HG03457 (cell line): ENCODE data around the gene VPS41.
"Not testable (repeated sequence)": the region's sequence is repeated elsewhere in the genome, so short reads cannot be mapped to it uniquely, and the experiment has no call there.

ENCODE experiments used
- ATAC-seq: cut with Tn5 transposase; IDR thresholded peaks from one replicate; pipeline ENCODE4 v1.9.1; 2021; ENCODE audit warnings: moderate number of reproducible peaks; ENCODE audit not compliant: unreplicated experiment

Gene VPS41

DNA sequence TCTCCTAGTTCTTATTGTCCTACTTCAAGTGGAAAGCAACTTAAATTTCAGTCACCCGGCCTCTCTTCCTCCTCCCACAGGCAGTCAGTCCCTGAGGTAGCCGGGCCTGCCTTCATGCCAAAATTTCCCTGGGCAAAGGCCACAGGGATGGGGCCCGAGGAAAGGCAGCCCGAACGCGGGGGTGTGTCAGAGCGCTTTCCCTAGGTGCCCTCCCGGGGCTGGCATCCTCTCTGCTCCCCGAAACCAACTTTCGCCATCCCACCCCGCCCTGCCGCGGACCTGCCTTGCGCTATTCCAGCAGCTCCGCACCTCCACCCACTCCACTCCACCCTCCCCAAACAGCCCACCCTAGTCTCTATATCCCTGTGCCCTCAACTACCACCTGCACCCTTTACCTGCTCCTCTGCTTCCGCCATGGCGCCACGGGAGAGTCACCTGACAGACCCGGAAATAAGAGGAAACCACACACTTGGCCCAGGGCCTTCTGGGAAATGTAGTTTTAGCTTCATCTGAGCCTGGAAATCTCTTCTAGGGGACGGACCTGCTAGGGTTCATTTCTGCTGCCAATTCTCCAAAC is at the start of gene VPS41:
Gene VPS41, minus strand, starts transcription at position 433 of the 577 bp plus-strand sequence. Its CDS starts 17 bp downstream, at position 416.
- peak; percentile 91 for ATAC-seq

DNA sequence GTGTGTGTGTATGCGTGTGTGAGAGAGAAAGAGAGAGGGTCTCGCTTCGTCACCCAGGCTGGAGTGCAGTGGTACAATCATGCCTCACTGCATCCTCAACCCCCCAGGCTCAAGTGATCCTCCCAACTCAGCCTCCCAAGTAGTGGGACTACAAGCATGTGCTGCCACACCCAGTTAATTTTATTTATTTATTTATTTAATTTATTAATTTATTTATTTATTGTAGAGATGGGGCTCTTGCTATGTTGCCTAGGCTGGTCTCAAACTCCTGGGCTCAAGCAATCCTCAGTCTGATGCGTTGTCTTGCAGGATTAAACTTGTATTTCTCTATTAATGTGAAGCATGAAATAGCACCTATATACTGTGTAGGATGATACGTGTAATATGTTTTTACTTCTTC is 46.9 kb upstream of the VPS41 start:
- ATAC-seq: no peak

DNA sequence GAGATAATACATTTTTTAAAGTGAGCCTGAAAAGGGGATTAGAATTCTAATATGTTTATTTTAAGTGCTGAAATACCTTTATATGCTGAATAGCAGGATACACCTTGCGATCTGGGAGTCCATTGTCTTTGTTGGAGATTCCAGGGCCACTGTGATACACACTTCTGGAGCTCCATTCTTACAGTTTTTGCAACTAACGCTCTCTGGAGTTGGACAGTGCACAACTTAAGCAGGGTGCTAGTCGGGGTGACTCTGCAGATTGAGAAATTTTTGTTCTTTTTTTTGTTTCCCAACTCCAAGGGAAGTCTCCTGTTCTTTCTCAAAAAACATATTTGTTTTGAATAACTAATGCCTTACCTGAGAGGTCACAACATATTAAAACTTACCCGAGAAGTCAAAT is 45.0 kb upstream of the VPS41 start:
- no peak for ATAC-seq

DNA sequence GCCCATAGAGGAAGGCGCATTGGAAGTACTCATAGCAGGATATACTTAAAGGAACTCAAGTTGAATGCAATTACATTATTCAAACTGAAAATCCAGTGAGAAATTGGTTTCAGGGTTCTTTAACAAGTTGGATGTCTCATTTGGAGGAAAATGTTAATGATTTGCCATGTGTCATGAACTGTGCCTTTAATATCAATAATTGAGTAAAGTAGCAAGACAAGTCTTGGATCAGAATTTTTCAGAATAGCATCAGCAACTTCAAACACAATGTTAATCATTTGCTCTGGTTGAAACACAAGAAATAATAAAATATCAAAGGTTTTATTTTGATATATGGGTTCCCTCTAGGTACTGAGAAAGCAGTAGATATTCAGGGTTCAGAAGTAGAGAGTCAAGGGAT is 44.2 kb upstream of the VPS41 start:
- ATAC-seq: no peak

DNA sequence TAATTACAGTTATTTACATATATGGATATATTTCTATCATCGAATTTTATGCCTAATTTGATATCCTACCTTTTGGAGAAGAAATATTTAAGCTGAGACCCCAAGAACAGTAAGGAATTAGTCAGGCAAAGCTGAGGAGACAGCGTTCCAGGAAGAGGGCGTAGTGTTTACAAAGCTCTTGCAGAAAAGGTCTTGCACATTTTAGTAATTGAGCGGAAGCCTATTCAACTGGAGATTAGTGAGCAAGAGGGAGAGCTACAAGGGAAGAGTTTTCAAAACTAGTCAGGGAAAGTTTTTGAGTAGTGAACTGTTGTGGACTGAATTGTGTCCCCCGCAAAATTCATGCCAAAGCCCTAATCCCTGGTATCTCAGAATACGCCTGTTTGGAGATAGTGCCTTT is 42.2 kb upstream of the VPS41 start:
- no peak for ATAC-seq

DNA sequence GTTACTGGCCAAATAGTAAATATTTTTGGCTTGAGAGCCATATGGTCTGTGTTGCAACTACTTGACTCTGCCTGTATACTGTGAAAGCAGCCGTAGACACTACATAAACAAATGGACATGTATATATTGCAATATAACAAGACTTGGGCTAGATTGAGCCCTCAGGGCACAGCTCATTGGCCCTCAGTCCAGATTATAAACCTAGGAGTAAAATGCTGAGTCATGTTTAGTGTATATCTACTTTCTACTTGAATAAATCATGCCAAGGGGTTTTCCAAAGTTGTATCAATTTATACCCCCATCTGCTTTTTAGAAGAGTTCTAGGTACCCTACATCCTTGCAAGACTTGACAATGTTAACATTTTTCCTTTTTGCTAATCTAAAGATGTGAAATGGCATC is 41.3 kb upstream of the VPS41 start:
- no peak for ATAC-seq

DNA sequence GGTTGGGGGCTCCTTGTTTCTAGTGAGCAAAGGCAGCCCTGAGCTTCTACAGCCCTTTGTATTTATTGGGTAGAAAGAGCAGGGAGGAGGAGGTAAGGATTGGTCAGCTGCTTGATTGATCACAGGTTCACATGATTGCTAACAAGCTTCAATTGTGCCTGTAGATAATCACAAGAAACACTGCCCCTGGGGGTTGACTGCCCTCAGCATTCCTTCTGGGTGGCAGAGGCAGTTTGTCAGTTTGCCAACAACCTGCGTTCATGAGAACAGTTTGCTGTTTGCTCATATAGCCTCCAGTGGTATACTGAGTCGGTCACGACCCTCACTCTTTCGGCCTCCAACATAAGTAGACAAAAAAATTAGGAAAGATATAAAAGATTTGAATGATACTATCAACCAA is 38.5 kb upstream of the VPS41 start:
- not testable (repeated sequence) for ATAC-seq

DNA sequence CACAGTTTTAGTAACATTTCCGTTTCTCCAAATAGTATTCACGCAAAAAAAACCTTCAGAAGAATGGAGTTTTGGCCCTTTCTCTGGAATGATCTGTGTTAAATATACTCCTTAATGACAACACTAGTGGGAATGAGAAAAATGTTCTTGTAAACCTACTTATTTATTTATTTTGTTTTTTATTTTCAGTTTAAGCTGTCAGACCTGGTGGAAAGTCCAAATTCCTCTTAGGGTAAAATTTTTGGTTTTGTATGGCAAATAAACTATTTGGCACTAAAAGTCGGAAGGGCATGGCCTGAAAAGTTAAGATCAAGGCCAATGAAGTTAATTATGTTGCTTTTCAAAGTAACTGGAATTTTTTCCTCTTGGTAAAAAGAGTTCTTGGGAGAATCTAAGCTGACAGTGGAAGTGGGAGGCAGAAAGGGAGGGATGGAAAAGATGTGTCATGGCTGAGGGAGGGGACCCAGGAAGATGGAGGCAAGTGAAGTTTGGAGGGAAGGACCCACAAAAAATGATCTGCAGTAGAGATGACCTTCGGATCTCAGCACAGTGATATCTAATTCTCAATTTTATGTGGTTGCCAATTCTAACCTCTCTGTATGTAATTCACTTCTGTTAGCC is 33.5 kb upstream of the VPS41 start:
- ATAC-seq: no peak

DNA sequence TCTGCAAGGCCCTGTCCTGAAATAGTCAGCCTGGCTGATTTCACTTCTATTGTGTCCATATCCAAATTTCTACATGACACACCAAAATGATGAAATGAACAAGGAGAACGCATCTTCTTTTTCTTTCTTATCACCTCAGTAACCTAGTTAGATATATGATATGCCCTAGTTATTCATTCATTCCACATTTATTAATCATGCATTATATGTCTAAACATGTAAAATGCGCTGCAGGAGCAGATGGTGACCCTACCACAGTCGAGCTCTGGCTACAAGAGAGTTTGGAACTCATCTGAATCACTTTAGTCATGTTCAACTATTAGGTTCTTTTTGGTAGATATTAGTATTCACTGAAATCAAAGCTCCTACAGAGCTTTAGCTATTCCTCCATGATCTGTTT is 31.8 kb upstream of the VPS41 start:
- ATAC-seq: no peak

DNA sequence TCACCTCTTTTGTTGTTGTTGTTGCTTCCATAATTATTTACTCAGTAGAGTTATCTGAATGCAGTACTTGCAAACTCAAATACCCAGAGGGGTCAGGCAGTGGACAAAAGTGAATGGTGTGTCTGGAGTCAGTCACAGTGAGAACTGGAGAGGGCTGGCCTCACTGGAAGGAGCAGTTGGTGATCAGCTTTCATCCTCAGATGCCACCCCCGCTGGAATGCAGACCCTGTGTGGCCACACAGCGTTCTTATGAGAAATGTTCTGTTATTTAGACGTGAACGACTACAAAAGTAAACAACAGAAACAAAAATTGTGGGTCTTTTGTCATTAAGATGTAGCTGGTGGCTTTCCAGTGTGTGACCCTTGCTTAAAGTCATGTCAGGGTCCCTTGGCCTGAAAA is 29.6 kb upstream of the VPS41 start:
- ATAC-seq: no peak

DNA sequence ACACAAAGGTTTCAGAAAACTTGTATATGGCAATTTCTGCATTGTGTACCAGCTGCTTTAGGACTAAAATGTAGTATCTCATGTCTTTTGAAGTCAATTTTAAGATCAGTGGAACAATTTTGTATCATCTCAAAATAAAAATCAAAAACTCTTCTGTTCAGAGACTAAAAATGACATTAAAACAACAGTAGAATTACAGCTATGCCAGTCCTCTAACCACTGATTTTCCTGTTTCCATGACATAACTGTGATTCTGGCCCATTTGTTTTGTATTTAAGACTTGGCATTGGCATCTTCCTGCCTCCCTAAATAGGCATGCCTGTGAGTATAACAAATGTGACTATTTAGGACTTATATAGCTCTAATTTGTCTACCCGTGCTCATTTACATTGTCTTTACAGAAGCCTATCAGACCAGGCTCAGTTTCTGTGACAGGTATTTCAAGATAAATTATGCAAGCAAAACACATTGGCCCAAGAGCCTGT is 29.1 kb upstream of the VPS41 start:
- ATAC-seq: no peak

DNA sequence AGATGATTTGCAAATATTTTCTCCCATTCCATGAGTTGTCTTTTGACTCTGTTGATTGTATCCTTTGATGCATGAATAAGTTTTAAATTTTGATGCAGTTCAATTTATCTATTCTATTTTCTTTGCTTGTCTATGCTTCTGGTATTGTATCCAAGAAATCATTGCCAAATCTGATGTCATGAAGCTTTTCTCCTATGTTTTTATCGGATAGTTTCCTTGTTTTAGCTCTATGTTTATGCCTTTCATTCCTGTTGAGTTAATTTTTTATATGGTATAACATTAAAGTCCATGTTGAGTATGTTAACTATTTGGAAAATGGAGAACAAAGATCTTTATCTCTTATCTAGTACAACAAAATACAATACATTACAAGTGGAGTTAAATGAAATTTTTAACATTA is 27.6 kb upstream of the VPS41 start:
- no peak for ATAC-seq

DNA sequence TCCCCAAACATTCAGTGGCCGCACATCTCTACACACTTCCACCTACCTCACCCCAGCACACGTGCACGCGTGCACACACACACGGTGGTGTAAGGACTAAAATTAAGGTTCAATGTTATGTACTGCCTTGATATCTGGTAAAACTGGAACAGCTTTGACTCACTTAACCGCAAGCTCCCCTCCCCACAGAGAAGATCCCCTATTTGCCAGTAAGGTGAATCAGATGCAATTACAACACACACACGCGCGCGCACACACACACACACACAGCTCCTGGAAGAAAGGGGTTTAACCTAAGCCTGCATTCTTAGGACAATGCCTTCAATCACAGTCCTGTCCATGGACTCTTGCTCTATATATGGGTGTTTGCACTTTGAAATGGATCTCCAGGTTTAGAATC is 25.5 kb upstream of the VPS41 start:
- no peak for ATAC-seq

DNA sequence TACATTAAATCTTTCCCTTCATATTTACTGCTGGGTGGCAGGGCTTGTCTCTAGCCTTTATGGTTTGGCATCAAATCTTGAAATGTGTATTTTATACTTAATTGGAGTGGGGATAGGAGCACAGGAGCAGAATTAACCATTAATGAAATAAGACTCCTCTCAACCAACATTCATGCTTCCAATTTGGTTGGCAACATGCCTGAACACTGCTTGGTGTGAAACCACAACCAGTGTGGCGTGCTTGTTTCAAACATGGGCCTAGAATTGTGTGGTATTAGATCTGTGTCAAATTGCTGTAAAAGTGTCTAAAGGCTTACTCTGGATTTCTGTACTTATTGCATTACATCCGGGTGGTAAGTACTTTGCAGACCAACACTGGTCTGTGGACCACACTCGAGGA is 25.1 kb upstream of the VPS41 start:
- no peak for ATAC-seq

DNA sequence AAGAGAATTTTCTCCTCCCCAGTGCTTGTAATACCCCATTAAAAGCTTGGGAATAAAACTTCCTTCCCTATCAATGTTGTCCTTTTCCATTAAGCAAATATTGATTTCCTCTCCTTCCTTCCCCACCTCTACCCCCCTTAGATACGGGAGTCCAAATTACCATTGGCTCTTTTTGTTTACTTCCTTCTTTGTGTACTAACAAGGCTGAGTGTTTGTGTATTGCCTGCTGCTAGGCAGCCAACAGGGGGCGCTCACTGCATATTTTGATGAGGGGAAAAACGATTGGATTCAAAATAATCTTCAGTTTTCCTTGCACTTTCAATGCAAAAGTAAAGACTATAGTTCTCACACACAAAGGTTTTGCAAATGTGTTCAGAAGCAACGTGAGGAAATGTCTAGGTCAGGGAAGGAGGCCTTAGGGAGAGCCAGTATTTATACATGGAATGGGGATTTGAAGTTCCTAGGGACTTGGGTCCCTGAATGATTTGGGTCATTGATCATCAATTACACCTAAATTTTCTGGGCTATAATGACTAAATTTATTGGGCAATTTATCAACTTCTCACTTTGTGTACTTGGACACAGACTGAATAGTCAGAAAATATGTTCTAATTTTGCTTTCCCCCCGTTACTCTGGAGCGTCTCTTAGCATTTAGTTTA is 23.6 kb upstream of the VPS41 start:
- ATAC-seq: no peak

DNA sequence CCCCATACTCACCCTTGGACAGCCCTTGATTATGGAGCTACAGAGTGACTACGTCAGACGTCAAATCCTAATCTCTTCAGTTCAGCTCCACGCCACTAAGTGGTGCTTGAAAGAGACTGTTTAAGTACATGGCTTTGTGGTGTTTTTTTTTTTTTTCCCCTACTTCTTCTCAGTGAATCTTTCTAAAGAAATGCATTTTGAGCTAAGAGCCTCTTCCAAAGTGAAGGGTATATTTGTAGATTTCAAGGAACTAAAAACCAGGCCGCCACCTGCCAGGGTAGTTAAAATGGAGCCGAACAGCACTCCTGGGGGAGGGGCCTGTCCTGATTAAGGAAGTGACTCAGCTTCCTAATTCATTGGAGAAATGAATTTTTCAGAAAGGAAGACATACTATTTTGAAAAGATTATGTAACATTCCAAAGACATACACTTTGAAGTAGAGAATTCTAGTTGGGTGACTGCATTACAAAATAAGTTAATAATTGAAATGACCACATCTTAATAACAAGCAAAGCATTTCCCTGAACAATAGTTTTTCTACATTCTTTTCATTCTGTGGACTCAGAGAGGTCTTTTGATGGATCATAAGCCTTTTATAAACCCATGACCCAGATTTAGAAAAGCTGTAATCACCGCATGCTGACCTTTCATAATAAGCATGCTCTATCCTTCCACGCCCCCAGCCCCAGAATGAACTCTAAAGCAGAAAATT is 20.6 kb upstream of the VPS41 start:
- ATAC-seq: no peak

DNA sequence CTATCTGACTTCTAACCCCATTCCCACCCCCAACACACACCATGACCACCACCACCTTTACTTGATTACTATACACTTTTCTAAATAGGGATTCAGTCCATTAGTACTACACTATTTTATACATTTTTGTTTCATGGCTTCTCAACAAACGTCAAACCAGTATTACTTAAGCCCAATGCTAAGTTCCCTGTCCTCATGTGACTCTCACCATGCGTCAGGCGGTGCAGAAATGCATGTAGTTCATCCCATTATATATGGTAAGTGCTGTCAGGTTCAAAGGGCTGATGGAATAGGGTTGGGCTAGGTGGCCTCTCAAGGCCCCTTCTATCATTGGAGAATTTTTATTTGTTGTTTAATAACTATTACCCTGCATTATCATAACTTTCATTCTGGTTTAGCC is 19.5 kb upstream of the VPS41 start:
- no peak for ATAC-seq

DNA sequence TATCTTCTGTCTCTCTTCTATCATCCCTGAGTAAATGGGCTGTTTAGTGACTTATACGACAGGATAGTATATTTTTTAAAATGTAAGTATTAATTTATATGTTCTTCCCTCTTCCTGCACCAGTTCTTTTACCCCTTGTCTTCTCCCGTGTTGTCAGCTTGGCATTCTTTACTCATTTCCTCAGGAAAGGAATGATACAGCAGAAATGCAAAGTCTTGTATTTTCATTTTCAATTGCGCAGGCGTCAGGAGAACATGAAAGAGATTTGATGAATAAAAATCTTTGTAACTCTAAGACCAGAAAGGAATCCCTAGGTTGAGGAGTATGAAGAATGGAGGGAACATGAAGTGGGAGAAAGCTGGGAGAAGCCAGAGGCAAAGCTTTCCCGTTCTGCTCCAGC is 18.8 kb upstream of the VPS41 start:
- ATAC-seq: no peak

DNA sequence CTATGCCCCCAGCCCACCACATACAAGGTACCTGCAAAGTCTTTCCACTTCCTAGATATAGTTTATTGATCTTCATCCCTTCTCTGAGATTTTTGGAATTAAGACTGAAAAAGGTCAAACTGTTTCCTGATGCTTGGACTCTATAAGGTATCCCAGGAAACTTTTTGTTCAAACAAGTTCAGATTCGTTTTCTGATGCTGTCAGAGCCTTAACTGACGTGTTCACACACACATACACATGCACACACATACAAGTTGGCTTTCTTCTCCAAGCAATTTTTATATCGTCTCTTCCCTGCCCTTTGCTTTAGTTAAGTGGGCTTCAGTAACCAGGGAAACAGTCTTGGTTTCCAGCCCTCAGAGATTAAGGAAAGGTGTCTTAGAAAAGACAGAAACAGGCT is 11.7 kb upstream of the VPS41 start:
- no peak for ATAC-seq

DNA sequence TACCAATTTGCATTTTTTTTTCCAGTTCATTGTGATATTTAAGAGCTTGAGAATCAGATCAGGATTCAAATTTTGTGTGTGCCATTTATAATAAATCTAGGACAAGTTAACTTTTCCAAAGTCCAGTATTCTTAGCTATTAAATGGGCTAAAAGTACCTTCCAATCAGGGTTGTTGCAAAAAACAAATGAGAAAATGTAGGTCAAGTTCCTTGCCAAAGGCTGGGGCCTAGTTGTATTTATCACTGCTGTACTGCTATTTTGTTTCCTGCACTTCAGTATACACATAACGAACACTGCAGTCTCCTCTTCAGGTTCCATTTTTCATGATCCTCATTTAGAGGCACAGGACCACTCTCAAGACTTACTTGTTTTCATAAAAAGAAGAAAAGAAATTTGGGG is 7.4 kb upstream of the VPS41 start:
- no peak for ATAC-seq

DNA sequence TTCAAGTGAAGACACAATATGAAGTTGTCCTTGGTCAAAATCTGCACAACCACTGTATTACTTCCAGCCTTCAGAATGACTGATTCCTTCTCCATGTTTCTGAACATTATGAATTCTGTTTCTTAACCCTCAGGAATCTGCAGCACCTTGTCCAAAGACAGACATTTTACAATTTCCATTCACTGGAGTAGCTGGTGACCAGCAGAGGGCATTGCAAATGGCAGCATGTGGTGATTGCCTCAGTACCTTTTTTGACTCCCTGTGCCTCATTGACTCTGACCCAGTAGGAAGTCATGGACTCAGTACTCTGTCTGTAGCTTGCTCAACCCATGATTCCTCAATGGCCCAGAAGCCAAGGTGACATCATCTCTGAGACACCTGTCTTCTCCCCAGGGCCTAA is 879 bp upstream of the VPS41 start:
- ATAC-seq: no peak

DNA sequence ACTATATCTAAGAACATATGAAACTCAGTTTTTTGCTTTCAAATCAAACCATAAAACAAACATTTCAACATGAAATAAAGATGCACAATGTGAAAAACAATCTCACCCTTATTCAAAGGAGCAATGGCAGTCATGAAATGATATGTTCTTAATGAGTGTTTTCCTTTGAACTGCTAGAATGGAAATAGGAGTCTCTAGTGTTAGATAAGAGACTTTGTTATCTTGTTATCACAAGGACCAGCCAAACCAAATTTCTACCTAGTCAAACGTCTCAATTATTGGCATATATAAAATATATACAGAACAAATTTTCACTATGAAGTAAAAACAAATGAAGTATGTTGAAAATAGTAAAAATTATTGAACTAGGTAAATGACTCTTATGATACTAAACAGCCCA is 1.2 kb downstream of the VPS41 start:
- no peak for ATAC-seq
